Adrenal gland (tissue), 5 donors: ENCODE data around the gene TRAFD1.

ENCODE experiments used
- POLR2A ChIP-seq, 2 donors: fragments of 450-650 bp; IDR thresholded peaks; one replicate each; pipeline ENCODE4 v1.6.1; 2017; ENCODE audit warnings: antibody characterized with exemption in 2 of 2, mild to moderate bottlenecking in 2 of 2, moderate library complexity in 1 of 2
- TF ChIP-seq, protein P1 (sequence below), 6 experiments: fragments of 450-650 bp in 4 of 6; fragments of 200-600 bp in 2 of 6; sonication (generic) in 1 of 6; IDR thresholded peaks; 1 replicate in 5 of 6; 2 replicates in 1 of 6; pipeline versions ENCODE4 v1.5.1 to v1.8.0; 2016 to 2021; ENCODE audit warnings: antibody characterized with exemption in 6 of 6, mild to moderate bottlenecking in 2 of 6, moderate library complexity in 1 of 6
- donor health status: DM: no; HTN: no; CAD: no.

DNA sequence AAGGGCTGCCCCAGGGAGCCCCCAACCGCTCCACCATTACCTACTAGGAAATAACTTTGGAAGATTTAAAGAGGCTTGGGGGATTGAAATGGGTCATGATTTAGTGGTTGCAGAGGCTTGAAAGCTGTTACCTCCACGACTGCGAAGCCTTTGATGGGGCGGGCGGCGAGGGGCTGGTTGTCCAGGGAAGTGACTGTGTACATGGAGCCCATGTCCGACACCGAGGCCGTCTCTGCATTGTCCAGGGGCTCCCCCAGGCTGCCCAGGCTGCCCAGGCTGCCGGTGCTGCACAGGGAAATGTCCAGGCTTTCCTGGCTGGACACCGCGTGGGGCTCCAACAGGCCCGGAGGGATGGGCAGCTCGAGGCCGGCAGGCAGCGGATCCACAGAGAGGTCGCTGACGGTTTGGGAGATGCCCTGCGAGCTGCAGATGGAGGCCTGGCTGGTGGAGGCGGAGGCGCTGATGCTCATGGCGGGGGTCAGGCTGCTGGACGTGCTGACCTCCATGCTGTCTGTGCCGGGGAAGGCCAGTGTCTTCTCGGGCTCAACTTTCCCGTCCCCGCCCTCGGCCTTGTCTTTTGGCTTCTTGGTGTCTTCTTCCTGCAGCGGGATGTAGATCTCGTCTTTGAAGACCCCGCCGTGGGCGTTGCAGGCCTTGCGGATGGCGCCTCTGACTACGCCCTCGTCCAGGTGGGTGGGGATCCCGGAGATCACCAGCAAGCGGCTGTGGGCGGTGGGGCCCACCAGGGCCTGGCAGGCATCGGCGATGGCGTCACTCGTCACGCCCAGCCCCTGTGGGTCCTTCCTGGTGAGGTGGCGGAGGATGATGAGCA is 58.9 kb downstream of the TRAFD1 start:
- TF ChIP-seq, protein P1, sequence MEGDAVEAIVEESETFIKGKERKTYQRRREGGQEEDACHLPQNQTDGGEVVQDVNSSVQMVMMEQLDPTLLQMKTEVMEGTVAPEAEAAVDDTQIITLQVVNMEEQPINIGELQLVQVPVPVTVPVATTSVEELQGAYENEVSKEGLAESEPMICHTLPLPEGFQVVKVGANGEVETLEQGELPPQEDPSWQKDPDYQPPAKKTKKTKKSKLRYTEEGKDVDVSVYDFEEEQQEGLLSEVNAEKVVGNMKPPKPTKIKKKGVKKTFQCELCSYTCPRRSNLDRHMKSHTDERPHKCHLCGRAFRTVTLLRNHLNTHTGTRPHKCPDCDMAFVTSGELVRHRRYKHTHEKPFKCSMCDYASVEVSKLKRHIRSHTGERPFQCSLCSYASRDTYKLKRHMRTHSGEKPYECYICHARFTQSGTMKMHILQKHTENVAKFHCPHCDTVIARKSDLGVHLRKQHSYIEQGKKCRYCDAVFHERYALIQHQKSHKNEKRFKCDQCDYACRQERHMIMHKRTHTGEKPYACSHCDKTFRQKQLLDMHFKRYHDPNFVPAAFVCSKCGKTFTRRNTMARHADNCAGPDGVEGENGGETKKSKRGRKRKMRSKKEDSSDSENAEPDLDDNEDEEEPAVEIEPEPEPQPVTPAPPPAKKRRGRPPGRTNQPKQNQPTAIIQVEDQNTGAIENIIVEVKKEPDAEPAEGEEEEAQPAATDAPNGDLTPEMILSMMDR (IDR thresholded peaks at IDR 0.05): no peak
- TF ChIP-seq POLR2A (IDR thresholded peaks at IDR 0.05): no peak
